Measurements from ENCODE around the gene UBL3.

DNA sequence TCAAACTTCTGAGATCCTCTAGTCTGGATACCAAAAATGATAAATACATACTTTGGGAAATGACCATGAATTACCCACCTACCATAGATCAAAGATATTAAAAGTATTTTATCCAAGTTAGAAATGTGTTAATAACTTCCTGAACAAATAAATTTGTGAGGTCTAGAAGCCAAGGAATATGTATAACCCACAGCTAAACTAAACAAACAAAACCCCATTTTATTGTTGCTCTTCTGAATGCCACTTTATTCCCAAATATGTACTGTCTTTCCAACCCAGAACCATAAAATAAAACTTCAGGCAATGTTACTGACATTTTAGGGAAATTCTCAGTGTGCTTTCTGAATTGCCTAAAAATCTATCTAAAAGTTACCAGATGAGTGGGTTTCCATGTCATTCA lies 35.1 kb downstream of the UBL3 start:
- TF ChIP-seq, protein P1, sequence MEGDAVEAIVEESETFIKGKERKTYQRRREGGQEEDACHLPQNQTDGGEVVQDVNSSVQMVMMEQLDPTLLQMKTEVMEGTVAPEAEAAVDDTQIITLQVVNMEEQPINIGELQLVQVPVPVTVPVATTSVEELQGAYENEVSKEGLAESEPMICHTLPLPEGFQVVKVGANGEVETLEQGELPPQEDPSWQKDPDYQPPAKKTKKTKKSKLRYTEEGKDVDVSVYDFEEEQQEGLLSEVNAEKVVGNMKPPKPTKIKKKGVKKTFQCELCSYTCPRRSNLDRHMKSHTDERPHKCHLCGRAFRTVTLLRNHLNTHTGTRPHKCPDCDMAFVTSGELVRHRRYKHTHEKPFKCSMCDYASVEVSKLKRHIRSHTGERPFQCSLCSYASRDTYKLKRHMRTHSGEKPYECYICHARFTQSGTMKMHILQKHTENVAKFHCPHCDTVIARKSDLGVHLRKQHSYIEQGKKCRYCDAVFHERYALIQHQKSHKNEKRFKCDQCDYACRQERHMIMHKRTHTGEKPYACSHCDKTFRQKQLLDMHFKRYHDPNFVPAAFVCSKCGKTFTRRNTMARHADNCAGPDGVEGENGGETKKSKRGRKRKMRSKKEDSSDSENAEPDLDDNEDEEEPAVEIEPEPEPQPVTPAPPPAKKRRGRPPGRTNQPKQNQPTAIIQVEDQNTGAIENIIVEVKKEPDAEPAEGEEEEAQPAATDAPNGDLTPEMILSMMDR (conservative IDR thresholded peaks at IDR 0.05), result no peak
- no peak for TF ChIP-seq EZH2 (IDR thresholded peaks at IDR 0.05; ENCODE audit: low read depth)

Data from PC-9 (cell line).